ENCODE data around the gene CDC45. TPM values are rescaled to one million over a fixed set of nuclear protein-coding genes. Genes with fewer than 3 reads are reported as not detected.

The CDC45 gene
- total RNA-seq, 2 experiments from 2014 or later: 80.2 to 83.0 TPM

GRCh38 chr22:19523240-19524169, 43.8 kb downstream of the CDC45 start:
- Histone ChIP-seq H3K4me2 (ENCODE audit: low read length) (no peak overlapping the region), H3K9me2 (ENCODE audit: insufficient read depth, low read length) (no peaks in the 10 kb centered on the region), H3K79me2 (ENCODE audit: insufficient read depth, low read depth, low read length) (no peaks in the 10 kb centered on the region), H3K4me1 (ENCODE audit: insufficient read depth, low read length, poor library complexity, severe bottlenecking) (no peaks in the 10 kb centered on the region), H3K4me3 (ENCODE audit: low read depth, low read length, poor library complexity, severe bottlenecking) (no peak overlapping the region), H3K27ac (ENCODE audit: low read depth, low read length, poor library complexity, severe bottlenecking) (no peak overlapping the region), H2AFZ (ENCODE audit: low read length) (no peak overlapping the region), H3K9me3 (ENCODE audit: low read length) (no peaks in the 10 kb centered on the region), H4K20me1 (ENCODE audit: insufficient read depth, low read length) (no peaks in the 10 kb centered on the region), H3K36me3 (ENCODE audit: insufficient read depth, low read length) (peaks cover 25% of the 10 kb centered on the region; the same call in 1 of the 2 replicates)
- POLR2A ChIA-PET: no interaction called here
- intact Hi-C loops (cut with micrococcal nuclease; ENCODE audit: unreplicated experiment): no loop called here
- CTCF ChIA-PET (ENCODE audit: unreplicated experiment): no interaction called here
- BruUV-seq (replicated peaks): no TSS peak
- TF ChIP-seq, protein P1, sequence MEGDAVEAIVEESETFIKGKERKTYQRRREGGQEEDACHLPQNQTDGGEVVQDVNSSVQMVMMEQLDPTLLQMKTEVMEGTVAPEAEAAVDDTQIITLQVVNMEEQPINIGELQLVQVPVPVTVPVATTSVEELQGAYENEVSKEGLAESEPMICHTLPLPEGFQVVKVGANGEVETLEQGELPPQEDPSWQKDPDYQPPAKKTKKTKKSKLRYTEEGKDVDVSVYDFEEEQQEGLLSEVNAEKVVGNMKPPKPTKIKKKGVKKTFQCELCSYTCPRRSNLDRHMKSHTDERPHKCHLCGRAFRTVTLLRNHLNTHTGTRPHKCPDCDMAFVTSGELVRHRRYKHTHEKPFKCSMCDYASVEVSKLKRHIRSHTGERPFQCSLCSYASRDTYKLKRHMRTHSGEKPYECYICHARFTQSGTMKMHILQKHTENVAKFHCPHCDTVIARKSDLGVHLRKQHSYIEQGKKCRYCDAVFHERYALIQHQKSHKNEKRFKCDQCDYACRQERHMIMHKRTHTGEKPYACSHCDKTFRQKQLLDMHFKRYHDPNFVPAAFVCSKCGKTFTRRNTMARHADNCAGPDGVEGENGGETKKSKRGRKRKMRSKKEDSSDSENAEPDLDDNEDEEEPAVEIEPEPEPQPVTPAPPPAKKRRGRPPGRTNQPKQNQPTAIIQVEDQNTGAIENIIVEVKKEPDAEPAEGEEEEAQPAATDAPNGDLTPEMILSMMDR (conservative IDR thresholded peaks at IDR 0.05; ENCODE audit: low read length): no peak
- TF ChIP-seq EZH2phosphoT487 (IDR thresholded peaks at IDR 0.05; ENCODE audit: borderline replicate concordance, low read depth, low read length): no peak
- no peak for DNase-seq (ENCODE audit: low spot score)

GRCh38 chr22:19524170-19525115, 44.7 kb downstream of the CDC45 start, which contains the start of gene CLDN5:
Gene CLDN5 (minus strand): TSS chr22:19524410. CDS start chr22:19524255, 155 bp downstream.
- H3K9me3 ChIP-seq (ENCODE audit: low read length): no peaks in the 10 kb centered on the region
- no peaks in the 10 kb centered on the region for H3K9me2 ChIP-seq (ENCODE audit: insufficient read depth, low read length)
- H3K4me2 ChIP-seq (ENCODE audit: low read length): no peak within 1 kb of the TSS
- no peaks in the 10 kb centered on the region for H3K4me1 ChIP-seq (ENCODE audit: insufficient read depth, low read length, poor library complexity, severe bottlenecking)
- no peak within 1 kb of the TSS for H3K4me3 ChIP-seq (ENCODE audit: low read depth, low read length, poor library complexity, severe bottlenecking)
- DNase-seq (ENCODE audit: low spot score): no peak
- H2AFZ ChIP-seq (ENCODE audit: low read length): no peak within 1 kb of the TSS
- H3K27ac ChIP-seq (ENCODE audit: low read depth, low read length, poor library complexity, severe bottlenecking): no peak within 1 kb of the TSS
- BruUV-seq (replicated peaks): no TSS peak
- H3K36me3 ChIP-seq (ENCODE audit: insufficient read depth, low read length): peaks cover 16% of the 10 kb centered on the region; the same call in 1 of the 2 replicates
- intact Hi-C loops (cut with micrococcal nuclease; ENCODE audit: unreplicated experiment): no loop called here
- TF ChIP-seq, protein P1 (conservative IDR thresholded peaks at IDR 0.05; ENCODE audit: low read length): no peak
- no peak for TF ChIP-seq EZH2phosphoT487 (IDR thresholded peaks at IDR 0.05; ENCODE audit: borderline replicate concordance, low read depth, low read length)
- no peaks in the 10 kb centered on the region for H4K20me1 ChIP-seq (ENCODE audit: insufficient read depth, low read length)
- ChIA-PET CTCF (ENCODE audit: unreplicated experiment) (no interaction called here), POLR2A (no interaction called here)
- no peaks in the 10 kb centered on the region for H3K79me2 ChIP-seq (ENCODE audit: insufficient read depth, low read depth, low read length)
